RWPE1 (cell line): ENCODE data around the gene SELENOS.

Experiments
- CTCF ChIA-PET: fragments of 350-600 bp; sonication (Branson Sonifier 250); formaldehyde crosslinking; extraction: SDS; loops from one replicate; lab custom pipeline; 2021; lab: Yijun Ruan, JAX
- POLR2A ChIA-PET: fragments of 400-600 bp; formaldehyde crosslinking; extraction: SDS; loops from one replicate; lab custom pipeline; 2020; ENCODE audit warnings: antibody characterized with exemption; ENCODE audit not compliant: low non-redundant PET; lab: Yijun Ruan, JAX
- DNase-seq: peaks from one replicate; pipeline ENCODE4 v3.0.0; 2012; ENCODE audit warnings: low spot score
- H3K27ac ChIP-seq: fragments of 450-650 bp; 2 replicates; pipeline ENCODE4 v1.5.1; 2017
- TF ChIP-seq, protein P1 (sequence below): fragments of 450-650 bp; conservative IDR thresholded peaks from 2 replicates; pipeline ENCODE4 v1.5.1; 2017; ENCODE audit warnings: low read depth, mild to moderate bottlenecking

SELENOS gene, protein sequence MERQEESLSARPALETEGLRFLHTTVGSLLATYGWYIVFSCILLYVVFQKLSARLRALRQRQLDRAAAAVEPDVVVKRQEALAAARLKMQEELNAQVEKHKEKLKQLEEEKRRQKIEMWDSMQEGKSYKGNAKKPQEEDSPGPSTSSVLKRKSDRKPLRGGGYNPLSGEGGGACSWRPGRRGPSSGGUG

DNA sequence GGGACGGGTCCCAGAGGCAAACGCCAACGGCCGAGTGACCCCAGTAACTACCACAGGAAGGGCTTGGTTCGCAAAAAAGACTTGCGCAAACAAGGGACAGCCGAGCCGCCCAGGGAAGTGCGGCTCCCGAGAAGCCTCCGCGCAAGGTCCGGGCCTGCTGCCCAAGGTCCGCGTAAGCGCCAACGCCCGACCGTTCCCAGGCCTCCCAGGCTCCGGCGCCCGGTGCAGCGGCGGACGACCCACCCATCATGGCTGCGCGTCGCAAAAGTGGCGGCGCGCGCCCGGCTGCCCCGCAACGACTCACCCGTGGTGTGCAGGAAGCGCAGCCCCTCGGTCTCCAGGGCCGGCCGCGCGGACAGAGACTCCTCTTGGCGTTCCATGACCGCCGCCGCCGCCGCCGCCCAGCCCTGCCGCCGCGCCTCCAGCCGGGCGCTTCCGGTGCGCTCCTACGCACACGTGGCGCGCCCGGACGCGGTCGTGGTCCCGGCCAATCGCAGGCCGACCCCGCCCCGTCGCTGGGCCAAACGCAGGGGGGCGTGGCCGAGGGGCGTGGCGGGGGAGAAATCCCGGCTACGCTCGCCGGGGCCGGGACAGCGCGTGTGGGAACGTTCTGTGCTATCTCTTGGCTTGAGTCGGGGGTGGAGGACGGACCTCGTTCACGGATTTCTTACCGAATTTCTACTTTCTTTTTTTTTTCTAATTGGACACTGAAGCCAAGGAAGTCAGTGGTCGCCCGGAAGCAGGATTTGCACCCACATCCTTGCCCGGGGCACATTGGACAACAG is at the start of gene SELENOS:
Gene SELENOS (minus strand): TSS at position 448 of the 785 bp plus-strand sequence. CDS start 68 bp downstream, at position 380.
- ChIA-PET POLR2A (no interaction called here), CTCF (no interaction called here)
- peak within 1 kb of the TSS; percentile 88 for H3K27ac ChIP-seq
- peak; percentile 89 for DNase-seq
- TF ChIP-seq, protein P1, sequence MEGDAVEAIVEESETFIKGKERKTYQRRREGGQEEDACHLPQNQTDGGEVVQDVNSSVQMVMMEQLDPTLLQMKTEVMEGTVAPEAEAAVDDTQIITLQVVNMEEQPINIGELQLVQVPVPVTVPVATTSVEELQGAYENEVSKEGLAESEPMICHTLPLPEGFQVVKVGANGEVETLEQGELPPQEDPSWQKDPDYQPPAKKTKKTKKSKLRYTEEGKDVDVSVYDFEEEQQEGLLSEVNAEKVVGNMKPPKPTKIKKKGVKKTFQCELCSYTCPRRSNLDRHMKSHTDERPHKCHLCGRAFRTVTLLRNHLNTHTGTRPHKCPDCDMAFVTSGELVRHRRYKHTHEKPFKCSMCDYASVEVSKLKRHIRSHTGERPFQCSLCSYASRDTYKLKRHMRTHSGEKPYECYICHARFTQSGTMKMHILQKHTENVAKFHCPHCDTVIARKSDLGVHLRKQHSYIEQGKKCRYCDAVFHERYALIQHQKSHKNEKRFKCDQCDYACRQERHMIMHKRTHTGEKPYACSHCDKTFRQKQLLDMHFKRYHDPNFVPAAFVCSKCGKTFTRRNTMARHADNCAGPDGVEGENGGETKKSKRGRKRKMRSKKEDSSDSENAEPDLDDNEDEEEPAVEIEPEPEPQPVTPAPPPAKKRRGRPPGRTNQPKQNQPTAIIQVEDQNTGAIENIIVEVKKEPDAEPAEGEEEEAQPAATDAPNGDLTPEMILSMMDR, result no peak

DNA sequence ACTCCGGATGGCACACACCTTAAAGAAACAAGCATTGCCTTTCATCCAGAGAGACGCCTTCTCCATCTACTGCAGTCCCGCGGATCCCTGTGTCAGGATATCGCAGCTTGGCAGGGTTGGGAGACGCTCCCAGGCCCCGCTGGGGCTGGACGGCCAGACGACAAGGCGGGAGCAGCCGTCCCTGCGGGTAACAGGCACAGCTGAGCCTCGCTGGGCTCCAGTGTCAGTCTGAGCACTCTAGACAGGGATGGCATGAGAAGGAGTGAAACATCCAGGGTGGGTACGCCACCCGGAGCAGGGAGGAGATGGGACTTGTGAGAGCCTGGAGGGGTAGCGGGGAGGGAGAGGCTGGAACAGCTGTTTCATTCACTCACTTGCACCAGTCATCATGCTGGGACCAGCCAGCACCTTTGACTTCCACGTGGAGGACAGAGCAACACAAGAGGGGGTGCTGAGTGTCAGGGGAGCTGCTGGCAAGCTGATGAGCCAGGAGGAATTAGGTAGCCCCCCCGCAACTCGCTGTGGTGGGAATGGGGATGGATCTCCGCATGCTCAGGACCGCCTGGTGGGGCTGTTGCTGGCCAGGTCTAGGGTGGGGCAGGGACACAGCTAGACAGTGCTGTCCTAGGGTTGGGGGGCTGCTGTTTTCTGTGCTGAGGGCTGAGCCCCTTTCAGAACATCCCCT is 49.3 kb upstream of the SELENOS start:
- TF ChIP-seq, protein P1, result no peak
- ChIA-PET POLR2A (no interaction called here), CTCF (no interaction called here)
- no peak for DNase-seq
- no peak overlapping the region for H3K27ac ChIP-seq

DNA sequence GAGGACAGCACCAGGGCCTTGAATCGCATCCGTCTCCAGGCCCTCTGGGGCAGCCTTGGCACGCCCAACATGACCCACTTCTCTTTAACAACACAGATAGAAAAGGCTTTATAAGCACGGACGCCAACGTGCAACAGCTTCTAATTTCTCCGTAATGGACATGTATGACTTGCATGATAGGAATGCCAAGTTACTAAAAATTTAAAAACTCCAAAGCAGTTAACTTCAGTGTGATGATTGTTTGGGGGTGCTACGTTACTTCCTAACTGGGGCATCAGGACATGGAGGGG is 48.7 kb upstream of the SELENOS start:
- TF ChIP-seq, protein P1, result no peak
- CTCF ChIA-PET, result interaction anchor here (0.7 kb wide), 1 partner anchor 161 kb away, joined by 3 read pairs; no protein-coding TSS in a partner anchor
- POLR2A ChIA-PET, result no interaction called here
- no peak overlapping the region for H3K27ac ChIP-seq
- no peak for DNase-seq

DNA sequence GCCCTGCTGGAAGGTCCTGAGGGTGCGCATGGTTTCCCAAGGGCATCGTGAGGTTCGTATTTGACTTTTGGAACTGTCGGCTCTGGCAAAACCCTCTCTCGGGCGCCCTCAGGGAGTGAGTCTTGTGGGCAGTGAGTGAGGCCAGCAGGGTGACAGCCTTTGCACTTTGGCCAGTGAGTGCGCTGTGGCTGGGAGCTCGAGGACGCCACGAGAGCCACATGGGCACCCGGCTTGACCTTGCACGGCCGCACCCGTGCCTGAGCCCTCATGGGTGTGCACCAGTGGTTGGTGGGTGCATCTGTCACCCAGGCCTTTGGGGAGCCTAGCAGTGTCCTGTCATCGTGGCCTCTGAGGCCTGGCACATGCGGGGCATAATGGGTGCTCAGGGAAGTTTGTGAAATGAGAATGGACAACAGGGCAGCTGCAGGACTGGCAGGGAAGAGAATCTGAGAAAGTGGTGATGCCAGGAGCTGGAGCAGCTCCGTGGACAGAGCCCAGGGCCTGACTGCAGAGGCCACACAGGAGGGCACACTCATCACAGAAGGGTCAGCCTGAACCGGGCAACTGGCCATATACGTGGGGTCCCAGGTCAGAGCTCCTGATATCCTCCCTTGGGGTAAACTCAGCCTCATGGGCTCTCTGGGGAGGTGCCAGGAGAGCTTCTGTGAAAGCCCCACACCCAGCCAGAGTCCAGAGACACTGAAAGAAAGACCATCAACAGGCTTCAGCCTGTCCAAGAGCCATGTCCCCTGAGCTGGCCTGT is 48.2 kb upstream of the SELENOS start:
- no peak for DNase-seq
- POLR2A ChIA-PET, result no interaction called here
- CTCF ChIA-PET, result interaction anchor here (0.7 kb wide), 1 partner anchor 162 kb away, joined by 3 read pairs; no protein-coding TSS in a partner anchor
- H3K27ac ChIP-seq, result no peak overlapping the region
- TF ChIP-seq, protein P1, result no peak

- CTCF ChIA-PET, result no interaction called here
- no peak overlapping the region for H3K27ac ChIP-seq
- POLR2A ChIA-PET, result no interaction called here
- TF ChIP-seq, protein P1, result no peak
- no peak for DNase-seq
Measured at GRCh38 chr15:101324524-101325177, 47.4 kb upstream of the SELENOS start.
